Osteocyte (in vitro differentiated cells): ENCODE data around the gene PLCB3. TPM values are rescaled to one million over a fixed set of nuclear protein-coding genes. Genes with fewer than 3 reads are reported as not detected.

Experiments used
- DNase-seq: peaks from one replicate; pipeline ENCODE4 v3.0.0; 2021; ENCODE audit warnings: mixed read lengths; ENCODE audit not compliant: unreplicated experiment; ENCODE audit errors: extremely low spot score
- H3K27ac Mint-ChIP-seq: one replicate; pipeline ENCODE4 v1.8.0; 2021; ENCODE audit warnings: mild to moderate bottlenecking, mixed read lengths; ENCODE audit not compliant: unreplicated experiment
- H3K27me3 Mint-ChIP-seq: one replicate; pipeline ENCODE4 v1.8.0; 2021; ENCODE audit warnings: mixed read lengths; ENCODE audit not compliant: unreplicated experiment
- H3K36me3 Mint-ChIP-seq: one replicate; pipeline ENCODE4 v1.8.0; 2021; ENCODE audit warnings: mixed read lengths; ENCODE audit not compliant: unreplicated experiment
- H3K4me1 Mint-ChIP-seq: one replicate; pipeline ENCODE4 v1.8.0; 2021; ENCODE audit warnings: mixed read lengths; ENCODE audit not compliant: unreplicated experiment
- H3K4me3 Mint-ChIP-seq: one replicate; pipeline ENCODE4 v1.8.0; 2021; ENCODE audit warnings: mild to moderate bottlenecking, moderate library complexity, mixed read lengths; ENCODE audit not compliant: unreplicated experiment
- H3K9me3 Mint-ChIP-seq: one replicate; pipeline ENCODE4 v1.8.0; 2021; ENCODE audit warnings: mixed read lengths; ENCODE audit not compliant: unreplicated experiment
- total RNA-seq: library from RNA; stranded (reverse); gene quantifications from 2 replicates; pipeline ENCODE4 v1.2.1, GENCODE V29; 2021
- TF ChIP-seq, protein P1 (sequence below): fragments of 200-600 bp; sonication (generic); IDR thresholded peaks from 2 replicates; pipeline ENCODE4 v1.5.0; 2021; ENCODE audit warnings: antibody characterized with exemption, mild to moderate bottlenecking, moderate library complexity

The PLCB3 gene
- total RNA-seq, 1 donor from 2014 or later = 32.0 TPM

DNA sequence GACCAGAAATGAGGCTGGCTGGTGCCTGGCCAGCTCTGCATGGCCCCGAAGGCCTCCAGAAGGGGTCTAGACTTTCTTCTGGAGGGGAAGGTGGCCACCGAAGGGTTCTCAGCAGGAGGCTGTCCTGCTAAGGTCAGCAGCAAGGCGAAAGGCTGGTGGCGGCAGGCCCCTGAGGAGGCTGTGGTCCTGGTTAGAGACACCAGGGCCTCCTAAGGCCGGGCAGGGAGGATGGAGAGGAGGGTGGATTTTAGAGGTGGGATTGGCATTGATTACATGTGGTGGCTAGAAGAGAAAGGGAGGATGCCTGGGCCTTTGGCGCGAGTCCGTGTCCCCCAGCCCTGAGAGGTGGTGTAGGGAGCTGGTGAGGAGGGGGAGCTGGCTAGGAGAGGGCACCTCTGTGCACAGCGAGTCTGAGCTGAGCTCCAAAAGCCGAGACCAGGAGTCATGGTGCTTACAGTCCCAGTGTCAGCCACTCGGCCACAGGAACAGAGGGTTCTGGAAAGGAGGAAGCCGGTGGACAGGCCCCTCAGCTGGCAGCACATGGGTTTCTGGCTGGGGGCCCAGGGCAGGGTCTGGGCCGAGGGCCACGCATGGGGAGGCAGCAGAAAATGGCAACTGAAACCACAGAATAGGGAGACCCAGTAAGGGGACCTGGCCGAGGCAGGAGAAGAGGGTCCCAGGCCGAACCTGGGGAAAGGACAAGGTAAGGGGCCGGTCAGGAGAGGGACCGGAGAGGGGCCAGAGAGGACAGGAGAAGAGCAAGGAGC, 42.4 kb upstream of the PLCB3 start:
- H3K4me1 Mint-ChIP-seq = peaks cover 15% of the 10 kb centered on the region
- no peak overlapping the region for H3K27ac Mint-ChIP-seq
- TF ChIP-seq, protein P1, sequence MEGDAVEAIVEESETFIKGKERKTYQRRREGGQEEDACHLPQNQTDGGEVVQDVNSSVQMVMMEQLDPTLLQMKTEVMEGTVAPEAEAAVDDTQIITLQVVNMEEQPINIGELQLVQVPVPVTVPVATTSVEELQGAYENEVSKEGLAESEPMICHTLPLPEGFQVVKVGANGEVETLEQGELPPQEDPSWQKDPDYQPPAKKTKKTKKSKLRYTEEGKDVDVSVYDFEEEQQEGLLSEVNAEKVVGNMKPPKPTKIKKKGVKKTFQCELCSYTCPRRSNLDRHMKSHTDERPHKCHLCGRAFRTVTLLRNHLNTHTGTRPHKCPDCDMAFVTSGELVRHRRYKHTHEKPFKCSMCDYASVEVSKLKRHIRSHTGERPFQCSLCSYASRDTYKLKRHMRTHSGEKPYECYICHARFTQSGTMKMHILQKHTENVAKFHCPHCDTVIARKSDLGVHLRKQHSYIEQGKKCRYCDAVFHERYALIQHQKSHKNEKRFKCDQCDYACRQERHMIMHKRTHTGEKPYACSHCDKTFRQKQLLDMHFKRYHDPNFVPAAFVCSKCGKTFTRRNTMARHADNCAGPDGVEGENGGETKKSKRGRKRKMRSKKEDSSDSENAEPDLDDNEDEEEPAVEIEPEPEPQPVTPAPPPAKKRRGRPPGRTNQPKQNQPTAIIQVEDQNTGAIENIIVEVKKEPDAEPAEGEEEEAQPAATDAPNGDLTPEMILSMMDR = no peak
- DNase-seq = no peak
- no peaks in the 10 kb centered on the region for H3K9me3 Mint-ChIP-seq
- peaks cover 7% of the 10 kb centered on the region for H3K36me3 Mint-ChIP-seq
- H3K4me3 Mint-ChIP-seq = no peak overlapping the region
- H3K27me3 Mint-ChIP-seq = no peaks in the 10 kb centered on the region

DNA sequence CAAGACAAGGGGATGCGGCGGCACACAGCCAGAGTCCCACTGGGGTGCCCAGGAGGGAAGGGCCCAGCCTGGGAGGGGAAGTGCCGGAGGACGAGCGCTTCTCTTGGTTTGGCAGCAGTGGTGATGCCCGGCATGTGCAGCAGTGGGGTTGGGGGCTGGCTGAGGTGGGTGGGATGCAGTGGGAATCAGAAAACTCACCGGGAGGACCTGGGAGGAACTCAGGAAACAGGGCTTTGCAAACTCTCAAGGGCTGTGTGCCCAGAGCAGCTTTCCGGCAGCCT, 41.8 kb upstream of the PLCB3 start:
- DNase-seq = no peak
- Mint-ChIP-seq H3K4me3 (no peak overlapping the region), H3K27ac (no peak overlapping the region), H3K9me3 (no peaks in the 10 kb centered on the region), H3K36me3 (peaks cover 2% of the 10 kb centered on the region), H3K4me1 (peaks cover 10% of the 10 kb centered on the region), H3K27me3 (no peaks in the 10 kb centered on the region)
- TF ChIP-seq, protein P1 = no peak

DNA sequence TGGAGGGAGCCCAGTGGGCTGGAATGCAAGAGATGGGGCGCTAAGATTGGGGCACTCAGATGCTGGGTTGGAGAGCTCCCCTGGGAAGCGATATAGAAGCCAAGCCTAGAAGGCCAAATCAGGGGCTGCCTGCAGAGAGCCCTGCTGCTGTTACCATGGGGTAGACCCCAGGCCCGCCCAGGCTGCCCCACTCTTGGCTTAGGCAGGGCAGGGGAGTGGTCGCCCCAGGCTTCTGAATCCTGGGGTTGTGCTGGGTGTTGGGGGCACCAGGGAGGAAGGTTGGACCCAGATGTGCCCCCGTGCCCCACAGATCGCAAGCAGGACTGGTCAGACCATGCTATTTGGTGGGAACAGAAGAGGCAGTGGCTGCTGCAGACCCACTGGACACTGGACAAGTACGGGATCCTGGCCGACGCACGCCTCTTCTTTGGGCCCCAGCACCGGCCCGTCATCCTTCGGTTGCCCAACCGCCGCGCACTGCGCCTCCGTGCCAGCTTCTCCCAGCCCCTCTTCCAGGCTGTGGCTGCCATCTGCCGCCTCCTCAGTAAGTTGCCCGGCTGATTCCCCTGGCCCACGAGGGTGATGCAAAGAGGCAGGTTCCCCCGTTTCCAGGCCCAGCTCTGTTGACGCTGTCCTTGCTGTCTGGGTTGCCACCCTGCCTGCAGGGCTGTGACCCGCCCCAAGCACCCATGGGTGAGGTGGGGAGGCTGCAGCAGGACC, 40.9 kb upstream of the PLCB3 start:
- TF ChIP-seq, protein P1 = no peak
- Mint-ChIP-seq H3K4me3 (no peak overlapping the region), H3K9me3 (no peaks in the 10 kb centered on the region), H3K27ac (no peak overlapping the region), H3K36me3 (no peaks in the 10 kb centered on the region), H3K27me3 (no peaks in the 10 kb centered on the region), H3K4me1 (peaks cover 7% of the 10 kb centered on the region)
- no peak for DNase-seq

DNA sequence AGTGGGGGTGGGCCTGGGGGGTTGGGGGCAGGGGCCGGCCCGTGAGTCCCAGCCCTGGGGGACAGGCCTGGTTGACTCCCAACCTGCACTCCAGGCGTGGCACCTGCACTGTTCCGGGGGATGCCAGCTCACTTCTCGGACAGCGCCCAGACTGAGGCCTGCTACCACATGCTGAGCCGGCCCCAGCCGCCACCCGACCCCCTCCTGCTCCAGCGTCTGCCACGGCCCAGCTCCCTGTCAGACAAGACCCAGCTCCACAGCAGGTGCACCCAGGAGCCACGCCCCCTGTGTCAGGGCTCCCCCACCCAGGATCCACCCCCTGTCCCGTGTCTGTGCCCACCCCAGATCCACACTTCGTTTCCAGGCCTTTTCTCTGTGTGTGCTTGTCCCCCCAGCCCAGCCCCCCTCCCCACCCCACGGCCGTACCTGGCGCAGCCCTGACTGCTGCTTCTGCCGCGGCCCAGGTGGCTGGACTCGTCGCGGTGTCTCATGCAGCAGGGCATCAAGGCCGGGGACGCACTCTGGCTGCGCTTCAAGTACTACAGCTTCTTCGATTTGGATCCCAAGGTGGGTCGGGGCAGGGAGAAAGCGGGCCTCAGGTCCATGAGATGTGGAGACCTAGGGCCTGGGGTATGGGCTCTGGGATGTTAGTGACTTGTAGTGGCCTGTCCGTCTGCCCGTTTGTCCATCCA, 40.0 kb upstream of the PLCB3 start:
- TF ChIP-seq, protein P1 = no peak
- Mint-ChIP-seq H3K27me3 (no peaks in the 10 kb centered on the region), H3K4me1 (peaks cover 7% of the 10 kb centered on the region), H3K36me3 (no peaks in the 10 kb centered on the region), H3K9me3 (no peaks in the 10 kb centered on the region), H3K27ac (no peak overlapping the region), H3K4me3 (no peak overlapping the region)
- no peak for DNase-seq

DNA sequence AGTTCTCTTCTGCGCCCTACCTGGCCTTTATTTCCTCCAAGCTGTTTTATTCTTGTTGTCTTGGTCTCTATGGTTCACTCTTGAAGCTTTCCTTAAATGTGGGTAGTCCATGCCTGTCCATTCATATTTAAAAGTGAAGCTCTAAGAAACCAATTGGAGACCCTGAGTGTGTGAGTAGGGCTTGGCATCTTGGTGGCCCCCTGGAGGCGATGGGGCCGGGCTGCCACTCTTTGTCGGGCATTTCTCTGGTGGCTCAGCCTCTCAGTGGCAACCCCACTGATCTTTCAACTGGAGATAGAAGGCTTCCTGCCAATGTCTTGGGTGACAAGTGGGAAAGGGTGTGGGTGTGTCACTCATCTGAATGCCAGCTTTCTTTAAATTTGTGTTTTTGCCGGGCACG, 34.5 kb upstream of the PLCB3 start:
- H3K9me3 Mint-ChIP-seq = no peaks in the 10 kb centered on the region
- no peak overlapping the region for H3K27ac Mint-ChIP-seq
- TF ChIP-seq, protein P1 = no peak
- no peak for DNase-seq
- H3K36me3 Mint-ChIP-seq = no peaks in the 10 kb centered on the region
- H3K4me1 Mint-ChIP-seq = no peaks in the 10 kb centered on the region
- H3K27me3 Mint-ChIP-seq = no peaks in the 10 kb centered on the region
- no peak overlapping the region for H3K4me3 Mint-ChIP-seq
